Type B pancreatic cell (in vitro differentiated cells): ENCODE results near the gene HOXA2. TPM values are rescaled to one million over a fixed set of nuclear protein-coding genes. Genes with fewer than 3 reads are reported as not detected.

Experiments used
- DNase-seq: peaks from one replicate; pipeline ENCODE4 v3.0.0; 2021; ENCODE audit warnings: mixed read lengths; ENCODE audit not compliant: unreplicated experiment; ENCODE audit errors: extremely low spot score
- H3K27ac Mint-ChIP-seq: 2 replicates; pipeline ENCODE4 v1.8.0; 2021; ENCODE audit warnings: mild to moderate bottlenecking, mixed read lengths
- H3K27me3 Mint-ChIP-seq: 2 replicates; pipeline ENCODE4 v1.8.0; 2021; ENCODE audit warnings: mixed read lengths
- H3K36me3 Mint-ChIP-seq: 2 replicates; pipeline ENCODE4 v1.8.0; 2021; ENCODE audit warnings: mixed read lengths
- H3K4me1 Mint-ChIP-seq: one replicate; pipeline ENCODE4 v1.8.0; 2021; ENCODE audit warnings: mixed read lengths; ENCODE audit not compliant: unreplicated experiment
- H3K4me3 Mint-ChIP-seq: 2 replicates; pipeline ENCODE4 v1.8.0; 2021; ENCODE audit warnings: mild to moderate bottlenecking, mixed read lengths
- H3K9me3 Mint-ChIP-seq: 2 replicates; pipeline ENCODE4 v1.8.0; 2021; ENCODE audit warnings: mixed read lengths
- total RNA-seq: library from RNA; stranded (reverse); gene quantifications from 2 replicates; pipeline ENCODE4 v1.2.1, GENCODE V29; 2021; ENCODE audit warnings: low replicate concordance
- TF ChIP-seq, protein P1 (sequence below): fragments of 200-600 bp; sonication (generic); conservative IDR thresholded peaks from 2 replicates; pipeline ENCODE4 v1.5.0; 2021; ENCODE audit warnings: antibody characterized with exemption, mild to moderate bottlenecking

HOXA2 gene
- total RNA-seq, 1 donor from 2014 or later, result 26.8 TPM

DNA sequence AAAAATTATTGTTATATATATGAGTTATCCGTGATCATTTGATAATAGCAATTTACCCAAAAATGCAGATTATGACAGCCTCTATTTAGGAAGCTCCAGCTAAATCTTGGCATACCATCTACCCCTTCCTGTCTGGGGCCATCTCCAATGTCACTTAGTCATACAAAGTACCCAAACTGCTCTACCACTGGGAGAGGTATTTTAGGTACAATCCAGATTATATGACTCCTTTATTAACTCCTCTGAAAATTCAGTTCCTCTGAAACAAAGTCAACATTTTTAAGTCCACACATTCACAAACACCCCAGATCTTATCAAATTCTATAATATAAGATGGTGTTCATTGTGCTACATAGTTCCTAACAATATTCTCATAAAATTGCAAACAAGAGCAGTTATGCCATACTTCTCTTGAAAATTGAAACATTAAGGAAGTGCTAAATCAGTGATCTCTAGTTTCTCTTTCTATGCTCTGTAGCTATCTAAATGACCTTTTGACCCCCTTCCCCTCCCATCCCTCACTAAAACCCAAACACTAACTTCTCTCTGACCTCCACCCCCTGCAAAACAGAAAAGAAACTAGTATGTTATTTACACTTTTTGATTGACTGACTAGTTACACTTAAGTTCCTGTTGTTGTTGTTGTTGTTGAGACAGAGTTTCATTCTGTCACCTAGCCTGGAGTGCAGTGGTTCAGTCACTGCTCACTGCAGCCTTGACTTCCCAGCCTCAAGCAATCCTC lies 23.1 kb downstream of the HOXA2 start:
- Mint-ChIP-seq H3K4me1 (peaks cover 12% of the 10 kb centered on the region), H3K4me3 (no peak overlapping the region), H3K36me3 (no peaks in the 10 kb centered on the region), H3K9me3 (peaks cover 9% of the 10 kb centered on the region), H3K27ac (peak overlapping the region; percentile 39), H3K27me3 (no peaks in the 10 kb centered on the region)
- DNase-seq, result no peak
- TF ChIP-seq, protein P1, sequence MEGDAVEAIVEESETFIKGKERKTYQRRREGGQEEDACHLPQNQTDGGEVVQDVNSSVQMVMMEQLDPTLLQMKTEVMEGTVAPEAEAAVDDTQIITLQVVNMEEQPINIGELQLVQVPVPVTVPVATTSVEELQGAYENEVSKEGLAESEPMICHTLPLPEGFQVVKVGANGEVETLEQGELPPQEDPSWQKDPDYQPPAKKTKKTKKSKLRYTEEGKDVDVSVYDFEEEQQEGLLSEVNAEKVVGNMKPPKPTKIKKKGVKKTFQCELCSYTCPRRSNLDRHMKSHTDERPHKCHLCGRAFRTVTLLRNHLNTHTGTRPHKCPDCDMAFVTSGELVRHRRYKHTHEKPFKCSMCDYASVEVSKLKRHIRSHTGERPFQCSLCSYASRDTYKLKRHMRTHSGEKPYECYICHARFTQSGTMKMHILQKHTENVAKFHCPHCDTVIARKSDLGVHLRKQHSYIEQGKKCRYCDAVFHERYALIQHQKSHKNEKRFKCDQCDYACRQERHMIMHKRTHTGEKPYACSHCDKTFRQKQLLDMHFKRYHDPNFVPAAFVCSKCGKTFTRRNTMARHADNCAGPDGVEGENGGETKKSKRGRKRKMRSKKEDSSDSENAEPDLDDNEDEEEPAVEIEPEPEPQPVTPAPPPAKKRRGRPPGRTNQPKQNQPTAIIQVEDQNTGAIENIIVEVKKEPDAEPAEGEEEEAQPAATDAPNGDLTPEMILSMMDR, result no peak

DNA sequence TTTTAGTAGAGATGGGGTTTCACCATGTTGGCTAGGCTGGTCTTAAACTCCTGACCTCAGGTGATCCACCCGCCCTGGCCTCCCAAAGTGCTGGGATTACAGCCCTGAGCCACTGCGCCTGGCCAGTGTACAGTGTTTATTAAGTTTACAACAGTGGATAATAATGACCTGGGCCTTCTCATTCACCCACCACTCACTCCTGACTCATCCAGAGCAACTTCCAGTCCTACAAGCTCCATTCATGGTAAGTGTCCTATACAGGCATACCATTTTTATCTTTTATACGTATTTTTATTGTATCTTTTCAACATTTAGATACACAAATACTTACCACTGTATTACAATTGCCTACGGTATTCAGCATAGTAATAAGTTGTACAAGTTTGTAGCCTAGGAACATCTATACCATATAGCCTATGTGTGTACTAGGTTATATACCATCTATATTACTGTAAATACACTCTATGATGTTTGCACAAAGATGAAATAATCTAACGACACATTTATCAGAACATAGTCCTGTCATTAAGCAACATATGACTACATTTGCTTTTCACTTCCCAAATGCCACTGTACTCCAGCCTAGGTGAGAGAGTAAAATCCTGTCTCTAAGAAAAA lies 23.8 kb downstream of the HOXA2 start:
- peaks cover 9% of the 10 kb centered on the region for H3K9me3 Mint-ChIP-seq
- H3K36me3 Mint-ChIP-seq, result no peaks in the 10 kb centered on the region
- no peak for DNase-seq
- H3K27ac Mint-ChIP-seq, result no peak overlapping the region
- peaks cover 12% of the 10 kb centered on the region for H3K4me1 Mint-ChIP-seq
- H3K4me3 Mint-ChIP-seq, result no peak overlapping the region
- TF ChIP-seq, protein P1, result no peak
- no peaks in the 10 kb centered on the region for H3K27me3 Mint-ChIP-seq

GRCh38 chr7:27073076-27073475 lies 29.4 kb downstream of the HOXA2 start:
- DNase-seq, result no peak
- peaks cover 9% of the 10 kb centered on the region for H3K9me3 Mint-ChIP-seq
- no peaks in the 10 kb centered on the region for H3K36me3 Mint-ChIP-seq
- H3K27me3 Mint-ChIP-seq, result no peaks in the 10 kb centered on the region
- no peak overlapping the region for H3K27ac Mint-ChIP-seq
- no peak overlapping the region for H3K4me3 Mint-ChIP-seq
- TF ChIP-seq, protein P1, result no peak
- H3K4me1 Mint-ChIP-seq, result peaks cover 14% of the 10 kb centered on the region

DNA sequence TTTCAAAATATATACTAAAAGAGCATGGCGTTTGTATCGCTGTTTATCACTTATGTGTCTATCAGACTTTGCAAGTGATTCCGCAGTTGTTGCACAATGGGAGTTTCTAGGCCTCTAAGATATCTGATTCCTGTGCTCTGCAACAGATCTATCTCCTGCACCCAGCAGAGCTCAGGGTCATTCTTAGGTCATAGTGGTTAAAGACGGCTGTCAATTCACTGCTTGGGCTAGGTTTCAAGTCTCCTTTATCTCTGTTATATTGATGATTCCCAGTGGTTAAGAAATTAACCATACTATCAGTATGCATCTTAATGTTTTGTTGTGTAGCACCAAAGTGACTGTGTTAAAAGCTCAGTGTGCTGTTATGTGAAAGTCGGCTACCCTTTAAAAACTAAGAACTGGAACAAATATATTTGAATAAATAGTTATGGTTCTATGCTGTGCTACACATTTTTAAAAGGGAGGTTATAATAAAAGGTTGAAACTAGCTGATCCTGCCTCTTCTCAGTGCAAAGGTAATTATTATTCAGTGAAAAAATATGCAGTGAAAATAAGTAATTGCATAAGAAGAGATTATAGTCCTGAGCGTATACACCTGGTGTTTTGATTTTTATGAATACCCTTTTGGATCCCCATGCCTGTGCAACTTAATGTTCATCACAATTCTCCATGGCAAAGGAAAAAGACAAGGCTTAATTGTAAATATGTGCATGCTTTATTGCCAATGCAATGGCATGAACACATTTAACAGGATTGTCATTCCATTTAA lies 30.7 kb downstream of the HOXA2 start:
- Mint-ChIP-seq H3K9me3 (peaks cover 9% of the 10 kb centered on the region), H3K27me3 (no peaks in the 10 kb centered on the region), H3K4me1 (peaks cover 14% of the 10 kb centered on the region), H3K36me3 (no peaks in the 10 kb centered on the region), H3K4me3 (no peak overlapping the region), H3K27ac (no peak overlapping the region)
- TF ChIP-seq, protein P1, result no peak
- no peak for DNase-seq

- Mint-ChIP-seq H3K27me3 (no peaks in the 10 kb centered on the region), H3K27ac (no peak overlapping the region), H3K36me3 (no peaks in the 10 kb centered on the region), H3K4me3 (no peak overlapping the region), H3K9me3 (no peaks in the 10 kb centered on the region), H3K4me1 (peaks cover 20% of the 10 kb centered on the region)
- TF ChIP-seq, protein P1, result no peak
- no peak for DNase-seq
Measured at GRCh38 chr7:27068259-27068658, 34.2 kb downstream of the HOXA2 start.
